LHCN-M2 (cell line): ENCODE results near the gene UTP18. TPM values are rescaled to one million over a fixed set of nuclear protein-coding genes. Genes with fewer than 3 reads are reported as not detected.
"Not testable (repeated sequence)": the region's sequence is repeated elsewhere in the genome, so short reads cannot be mapped to it uniquely, and the experiment has no call there.

Source experiments
- DNase-seq: peaks from one replicate; pipeline ENCODE4 v3.0.0-alpha.2; 2012; ENCODE audit warnings: low read depth
- polyA plus RNA-seq: library from polyadenylated mRNA; unstranded; fragments of >200 nt; gene quantifications from one replicate; pipeline ENCODE4 v1.2.1, GENCODE V29; 2012; ENCODE audit warnings: missing spikeins
- total RNA-seq: library from RNA; depleted of rRNA; stranded (reverse); fragments of >200 nt; gene quantifications from 2 replicates; pipeline ENCODE4 v1.2.3, GENCODE V29; 2014; rRNA removed

UTP18 gene
- 65.1 and 67.6 TPM in 2 replicates for total RNA-seq
- polyA plus RNA-seq: 22.7 TPM

GRCh38 chr17:51260237-51261023, at the start of gene UTP18:
TSS of gene UTP18 (plus strand) at chr17:51260546. CDS start at chr17:51260585, 39 bp downstream.
- peak; percentile 96 for DNase-seq

DNA sequence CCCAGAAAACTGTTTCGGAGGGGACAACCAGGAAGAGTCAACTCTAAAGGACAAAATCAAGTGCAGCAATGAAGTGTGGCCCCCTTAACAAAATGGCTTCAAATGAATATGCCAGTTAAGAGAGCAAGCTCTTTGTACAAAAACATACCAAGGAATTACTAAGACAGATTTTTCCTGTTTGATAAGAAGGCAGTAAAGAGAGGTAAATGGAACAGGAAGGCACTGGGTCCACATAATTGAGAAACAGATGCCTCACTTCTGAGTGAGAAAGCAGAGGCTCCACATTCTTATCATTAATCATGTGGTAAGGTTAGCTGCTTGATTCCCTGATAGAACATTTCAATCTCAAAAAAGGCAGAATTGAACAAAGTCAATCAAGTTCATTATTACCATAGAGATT, 45.4 kb upstream of the UTP18 start:
- DNase-seq: no peak

DNA sequence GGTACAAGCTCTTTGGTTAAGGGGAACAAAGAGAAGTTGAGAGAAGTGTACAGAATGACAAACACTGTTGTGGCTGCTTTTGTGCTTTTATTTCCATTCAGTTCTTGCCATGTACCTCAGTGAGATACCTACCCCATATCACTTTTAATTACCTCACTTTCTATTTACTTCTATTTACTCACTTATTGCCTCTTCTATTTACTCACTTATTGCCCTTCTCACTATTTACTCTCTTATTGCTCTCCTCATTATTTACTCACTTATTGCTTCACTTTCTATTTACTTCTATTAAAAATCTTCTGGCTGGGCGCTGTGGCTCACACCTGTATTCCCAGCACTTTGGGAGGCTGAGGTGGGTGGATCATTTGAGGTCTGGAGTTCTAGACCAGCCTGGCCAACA, 42.4 kb upstream of the UTP18 start:
- DNase-seq: no peak

GRCh38 chr17:51221322-51221721, 39.0 kb upstream of the UTP18 start:
- no peak for DNase-seq

- no peak for DNase-seq
Observed at GRCh38 chr17:51224402-51225262, 35.7 kb upstream of the UTP18 start.

DNA sequence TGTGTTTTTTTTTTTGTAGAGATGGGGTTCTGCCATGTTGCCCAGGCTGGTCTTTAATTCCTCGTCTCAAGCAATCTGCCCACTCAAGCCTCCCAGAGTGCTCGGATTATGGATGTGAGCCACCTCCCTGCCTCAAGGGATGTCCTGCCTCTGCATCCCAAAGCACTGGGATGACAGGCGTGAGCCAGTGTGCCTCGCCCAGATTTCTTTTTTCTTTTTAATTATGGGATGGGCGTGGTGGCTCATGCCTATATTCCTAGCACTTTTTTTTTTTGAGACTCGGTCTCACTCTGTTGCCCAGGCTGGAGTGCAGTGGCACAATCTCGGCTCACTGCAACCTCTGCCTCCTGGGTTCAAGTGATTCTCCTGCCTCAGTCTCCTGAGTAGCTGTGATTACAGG, 34.8 kb upstream of the UTP18 start:
- not testable (repeated sequence) for DNase-seq

DNA sequence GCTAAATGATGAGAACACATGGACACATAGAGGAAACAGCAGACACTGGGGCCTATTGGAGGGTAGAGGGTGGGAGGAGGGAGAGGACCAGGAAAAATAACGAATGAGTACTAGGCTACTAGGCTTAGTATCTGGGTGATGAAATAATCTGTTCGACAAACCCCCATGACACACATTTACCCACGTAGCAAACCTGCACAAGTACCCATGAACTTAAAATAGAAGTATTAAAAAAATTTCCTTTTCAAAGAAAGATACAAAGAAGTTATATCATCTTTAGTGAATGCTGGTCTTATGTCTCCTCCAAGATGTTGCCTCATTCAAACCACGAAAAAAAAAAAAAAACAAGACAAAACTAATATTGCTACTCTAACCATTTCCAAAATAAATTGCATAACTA, 32.2 kb upstream of the UTP18 start:
- peak; percentile 45 for DNase-seq

DNA sequence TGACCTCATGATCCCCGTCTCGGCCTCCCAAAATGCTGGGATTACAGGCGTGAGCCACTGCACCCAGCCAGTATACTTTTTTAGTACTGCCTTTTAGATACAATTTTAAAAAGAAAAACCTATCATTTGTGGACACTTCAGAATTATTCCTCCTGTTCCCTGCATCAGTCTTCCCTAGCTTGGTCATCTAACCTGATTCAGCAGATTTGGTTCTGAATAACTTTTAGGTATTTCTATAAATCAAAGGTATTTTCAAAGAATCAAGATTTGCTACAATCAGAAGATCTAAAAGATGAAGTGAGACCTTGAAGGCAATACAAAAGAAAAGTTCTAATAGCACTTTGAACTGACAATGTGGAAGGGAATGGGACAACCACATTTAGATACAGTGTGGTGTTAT, 30.5 kb upstream of the UTP18 start:
- DNase-seq: no peak

GRCh38 chr17:51230306-51230705, 30.0 kb upstream of the UTP18 start:
- DNase-seq: no peak

DNA sequence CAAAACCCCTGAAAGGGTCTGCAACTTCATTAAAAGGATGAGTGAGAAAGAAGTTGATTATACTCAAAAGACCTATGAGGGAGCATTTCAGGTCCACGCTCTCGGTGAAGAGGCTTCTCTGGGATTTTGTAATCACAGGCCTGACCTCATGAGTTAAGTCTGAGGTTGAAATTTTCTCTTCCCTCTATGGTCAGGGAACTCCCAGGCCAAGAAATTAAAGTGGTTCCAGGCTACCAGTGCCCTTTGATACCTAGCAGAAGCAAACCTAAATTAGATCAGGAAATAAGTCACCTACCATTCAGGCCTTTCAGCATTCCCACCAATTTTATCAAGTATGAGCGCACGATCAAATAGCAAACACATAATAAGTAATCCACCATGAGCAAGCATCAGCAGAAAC, 28.3 kb upstream of the UTP18 start:
- no peak for DNase-seq

GRCh38 chr17:51234162-51234561, 26.2 kb upstream of the UTP18 start:
- DNase-seq: no peak

GRCh38 chr17:51238255-51238887, 22.0 kb upstream of the UTP18 start:
- no peak for DNase-seq

DNA sequence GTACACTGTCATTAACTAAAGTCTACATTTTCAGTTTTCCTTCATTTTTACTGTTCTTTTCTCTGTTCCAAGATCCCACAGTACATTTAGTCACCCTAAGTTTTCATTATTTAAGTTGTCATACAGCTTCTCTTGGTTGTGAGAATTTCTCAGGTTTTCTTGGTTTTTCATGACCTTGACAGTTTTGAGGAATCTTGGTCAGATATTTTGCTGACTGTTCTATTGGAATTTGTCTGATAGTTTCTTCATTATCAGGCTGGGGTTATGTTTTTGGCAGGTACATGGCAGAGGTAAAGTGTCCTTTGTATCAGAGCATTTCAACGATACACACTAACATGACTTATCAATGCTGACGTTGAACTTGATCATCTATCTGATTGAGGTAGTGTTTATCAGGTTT, 20.1 kb upstream of the UTP18 start:
- DNase-seq: no peak

DNA sequence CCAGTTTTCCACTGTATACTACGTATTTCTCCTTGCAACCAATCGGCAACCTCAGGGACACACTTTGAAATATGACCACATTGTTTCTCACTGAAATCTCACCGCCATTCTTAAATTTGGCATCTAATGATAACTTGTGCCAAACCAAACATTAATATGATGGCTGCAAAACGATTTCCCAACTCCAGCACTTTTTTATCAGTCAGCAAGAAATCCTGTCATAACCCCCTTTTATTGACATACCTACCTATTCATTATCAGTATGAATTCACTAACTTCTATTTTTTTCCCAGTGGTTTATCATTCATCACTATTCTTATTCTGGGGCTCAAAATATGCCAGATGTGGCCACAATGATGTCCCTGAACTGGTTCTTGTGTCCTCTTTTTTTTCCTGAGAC, 16.3 kb upstream of the UTP18 start:
- DNase-seq: no peak

GRCh38 chr17:51245535-51245934, 14.8 kb upstream of the UTP18 start:
- DNase-seq: no peak

DNA sequence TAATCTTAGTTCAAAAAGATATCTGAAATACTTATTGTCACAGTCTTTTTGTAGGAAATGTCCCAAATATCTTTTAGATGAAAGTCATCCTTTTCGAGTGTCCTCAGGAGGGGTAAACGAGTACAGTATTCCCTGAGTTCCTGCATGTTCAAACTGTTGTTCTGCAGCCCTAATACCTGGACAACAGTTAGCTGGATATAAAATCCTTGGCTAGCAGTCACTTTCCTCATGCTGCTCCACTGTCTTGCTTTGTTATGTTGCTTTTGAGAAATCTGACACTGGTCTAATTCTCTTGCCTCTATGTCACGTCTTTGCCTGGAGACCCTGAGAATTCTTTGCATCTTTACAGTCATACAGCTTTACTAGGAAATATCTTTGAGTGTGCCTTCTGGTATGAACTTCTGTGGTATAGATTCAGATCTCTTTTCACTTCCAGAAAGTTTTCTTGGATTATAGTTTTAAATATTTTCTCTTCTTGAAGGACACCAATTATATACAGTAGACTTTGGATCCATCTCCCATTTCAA, 10.0 kb upstream of the UTP18 start:
- no peak for DNase-seq

GRCh38 chr17:51251010-51251409, 9.3 kb upstream of the UTP18 start:
- DNase-seq: peak; percentile 28

DNA sequence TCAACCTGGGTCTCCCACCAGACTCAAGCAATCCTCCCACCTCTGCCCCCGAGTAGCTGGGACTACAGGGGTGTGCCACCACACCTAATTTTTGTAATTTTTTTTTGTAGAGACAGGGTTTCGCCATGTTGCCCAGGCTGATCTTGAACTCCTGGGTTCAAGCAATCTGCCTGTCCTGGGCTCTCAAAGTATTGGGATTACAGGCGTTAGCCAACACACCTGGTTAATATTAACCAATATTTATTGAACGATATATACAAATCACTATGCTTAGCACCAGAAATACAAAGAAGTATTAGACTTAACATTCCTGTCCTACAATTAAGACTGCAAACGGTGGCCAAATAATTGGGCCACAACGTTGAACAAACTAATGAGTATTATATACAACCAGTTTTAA, 4.7 kb upstream of the UTP18 start:
- no peak for DNase-seq

GRCh38 chr17:51256101-51256500, 4.2 kb upstream of the UTP18 start:
- DNase-seq: no peak

DNA sequence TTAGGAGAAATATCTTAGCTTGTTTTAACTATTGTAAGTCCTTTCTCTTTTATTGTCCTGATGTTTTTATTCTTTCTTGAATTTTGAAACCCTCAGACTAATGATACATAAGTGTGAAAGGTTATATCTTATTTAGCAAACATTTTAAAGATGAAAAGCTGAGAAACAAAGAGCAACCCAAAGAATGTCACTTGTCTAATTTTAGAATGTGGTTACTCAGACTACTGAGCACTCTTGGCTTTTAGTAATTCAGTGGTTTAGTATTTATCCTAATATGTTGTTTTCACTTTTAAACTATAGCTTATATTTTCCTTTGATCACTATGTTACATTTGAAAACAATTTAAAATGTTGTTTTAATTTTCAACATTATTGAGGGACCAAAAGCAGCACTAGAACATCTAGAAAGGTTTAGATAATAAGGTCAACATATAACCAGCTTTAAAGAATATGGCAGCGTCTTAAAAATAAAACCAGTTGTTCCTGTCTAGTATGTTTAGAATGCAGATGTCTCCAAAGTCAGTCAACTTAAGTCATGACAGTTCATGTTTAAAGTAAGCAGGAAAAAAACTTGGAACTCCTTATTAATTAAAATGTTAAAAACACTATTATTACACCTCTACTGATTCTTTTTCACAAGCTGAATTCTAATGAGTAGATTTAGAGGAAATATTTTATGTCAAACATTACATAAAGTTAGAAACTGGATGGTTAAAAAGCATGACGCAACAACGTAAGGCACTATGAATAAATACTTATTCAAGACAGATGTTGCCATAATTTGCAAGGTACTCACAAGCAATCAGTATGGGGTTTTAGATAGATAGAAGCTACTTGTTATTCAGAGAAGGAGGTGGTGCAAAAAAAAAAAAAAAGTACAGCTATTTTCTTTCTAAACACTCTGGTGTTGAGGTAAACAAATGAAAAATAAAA, 2.9 kb upstream of the UTP18 start:
- no peak for DNase-seq
